ENCODE data around the gene MFSD11.

GRCh38 chr17:76810956-76811355, 73.0 kb downstream of the MFSD11 start:
- TF ChIP-seq, protein P1, sequence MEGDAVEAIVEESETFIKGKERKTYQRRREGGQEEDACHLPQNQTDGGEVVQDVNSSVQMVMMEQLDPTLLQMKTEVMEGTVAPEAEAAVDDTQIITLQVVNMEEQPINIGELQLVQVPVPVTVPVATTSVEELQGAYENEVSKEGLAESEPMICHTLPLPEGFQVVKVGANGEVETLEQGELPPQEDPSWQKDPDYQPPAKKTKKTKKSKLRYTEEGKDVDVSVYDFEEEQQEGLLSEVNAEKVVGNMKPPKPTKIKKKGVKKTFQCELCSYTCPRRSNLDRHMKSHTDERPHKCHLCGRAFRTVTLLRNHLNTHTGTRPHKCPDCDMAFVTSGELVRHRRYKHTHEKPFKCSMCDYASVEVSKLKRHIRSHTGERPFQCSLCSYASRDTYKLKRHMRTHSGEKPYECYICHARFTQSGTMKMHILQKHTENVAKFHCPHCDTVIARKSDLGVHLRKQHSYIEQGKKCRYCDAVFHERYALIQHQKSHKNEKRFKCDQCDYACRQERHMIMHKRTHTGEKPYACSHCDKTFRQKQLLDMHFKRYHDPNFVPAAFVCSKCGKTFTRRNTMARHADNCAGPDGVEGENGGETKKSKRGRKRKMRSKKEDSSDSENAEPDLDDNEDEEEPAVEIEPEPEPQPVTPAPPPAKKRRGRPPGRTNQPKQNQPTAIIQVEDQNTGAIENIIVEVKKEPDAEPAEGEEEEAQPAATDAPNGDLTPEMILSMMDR (conservative IDR thresholded peaks at IDR 0.05): no peak
- TF ChIP-seq ZFX (IDR thresholded peaks at IDR 0.05): no peak
